OCI-LY1 (cell line): ENCODE results near the gene PLEKHG2.

ENCODE experiments used
- EZH2 ChIP-seq: fragments of 200-600 bp; sonication (generic), shearing (Covaris generic); IDR thresholded peaks from 2 replicates; pipeline ENCODE4 v1.8.0; 2017; ENCODE audit warnings: borderline replicate concordance, mixed run types, mild to moderate bottlenecking, antibody characterized with exemption, low read length, moderate library complexity, mixed read lengths
- TF ChIP-seq, protein P1 (sequence below): fragments of 200-600 bp; sonication (generic), shearing (Covaris generic); IDR thresholded peaks from 2 replicates; pipeline ENCODE4 v1.5.1; 2017; ENCODE audit warnings: mild to moderate bottlenecking, antibody characterized with exemption, low read length, moderate library complexity, mixed read lengths

DNA sequence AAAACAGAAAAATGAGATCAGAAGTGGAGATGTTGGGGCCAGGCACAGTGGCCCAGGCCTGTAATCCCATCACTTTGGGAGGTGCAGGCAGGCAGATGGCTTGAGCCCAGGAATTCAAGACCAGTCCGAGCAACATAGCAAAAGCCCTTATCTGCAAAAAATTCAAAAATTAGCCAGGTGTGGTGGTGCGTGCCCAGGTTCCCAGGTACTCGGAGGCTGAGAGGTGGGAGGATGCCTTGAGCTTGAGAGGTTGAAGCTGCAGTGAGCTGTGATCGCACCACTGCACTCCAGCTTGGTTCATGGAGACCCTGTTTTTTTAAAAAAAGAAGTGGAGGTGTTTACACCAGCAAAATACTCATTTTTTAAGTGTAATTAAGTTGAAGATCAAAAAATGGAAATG is 12.4 kb upstream of the PLEKHG2 start:
- TF ChIP-seq, protein P1, sequence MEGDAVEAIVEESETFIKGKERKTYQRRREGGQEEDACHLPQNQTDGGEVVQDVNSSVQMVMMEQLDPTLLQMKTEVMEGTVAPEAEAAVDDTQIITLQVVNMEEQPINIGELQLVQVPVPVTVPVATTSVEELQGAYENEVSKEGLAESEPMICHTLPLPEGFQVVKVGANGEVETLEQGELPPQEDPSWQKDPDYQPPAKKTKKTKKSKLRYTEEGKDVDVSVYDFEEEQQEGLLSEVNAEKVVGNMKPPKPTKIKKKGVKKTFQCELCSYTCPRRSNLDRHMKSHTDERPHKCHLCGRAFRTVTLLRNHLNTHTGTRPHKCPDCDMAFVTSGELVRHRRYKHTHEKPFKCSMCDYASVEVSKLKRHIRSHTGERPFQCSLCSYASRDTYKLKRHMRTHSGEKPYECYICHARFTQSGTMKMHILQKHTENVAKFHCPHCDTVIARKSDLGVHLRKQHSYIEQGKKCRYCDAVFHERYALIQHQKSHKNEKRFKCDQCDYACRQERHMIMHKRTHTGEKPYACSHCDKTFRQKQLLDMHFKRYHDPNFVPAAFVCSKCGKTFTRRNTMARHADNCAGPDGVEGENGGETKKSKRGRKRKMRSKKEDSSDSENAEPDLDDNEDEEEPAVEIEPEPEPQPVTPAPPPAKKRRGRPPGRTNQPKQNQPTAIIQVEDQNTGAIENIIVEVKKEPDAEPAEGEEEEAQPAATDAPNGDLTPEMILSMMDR = no peak
- no peak for TF ChIP-seq EZH2
